DMS114 treated with DMSO at 0.1 percent for 48 hours (cell line): ENCODE results near the gene KIFC1.

Experiments
- DNase-seq: peaks from one replicate; lab custom pipeline; 2025; ENCODE audit not compliant: unreplicated experiment; lab: John Stamatoyannopoulos, UW

Gene KIFC1

GRCh38 chr6:33424855-33425667 is 33.4 kb downstream of the KIFC1 start:
- no peak for DNase-seq

GRCh38 chr6:33425668-33426577 is 34.3 kb downstream of the KIFC1 start:
- DNase-seq = peak; percentile 89

GRCh38 chr6:33426590-33427511 is 35.2 kb downstream of the KIFC1 start:
- no peak for DNase-seq

GRCh38 chr6:33427585-33428223 is 36.1 kb downstream of the KIFC1 start:
- no peak for DNase-seq

GRCh38 chr6:33428224-33428965 is 36.8 kb downstream of the KIFC1 start:
- DNase-seq = peak; percentile 52

- no peak for DNase-seq
These were observed 37.5 kb downstream of the KIFC1 start for GRCh38 chr6:33428966-33429749.

GRCh38 chr6:33429750-33430052 is 38.1 kb downstream of the KIFC1 start:
- no peak for DNase-seq

GRCh38 chr6:33430334-33430733 is 38.7 kb downstream of the KIFC1 start:
- DNase-seq = no peak

- DNase-seq = peak; percentile 72
These were observed 39.6 kb downstream of the KIFC1 start for GRCh38 chr6:33430991-33431879.

GRCh38 chr6:33431880-33432541 is 40.4 kb downstream of the KIFC1 start:
- DNase-seq = no peak

- no peak for DNase-seq
These were observed 40.9 kb downstream of the KIFC1 start for GRCh38 chr6:33432546-33432945.

GRCh38 chr6:33433001-33433543 is 41.4 kb downstream of the KIFC1 start:
- DNase-seq = no peak

GRCh38 chr6:33433544-33434191 is 42.0 kb downstream of the KIFC1 start:
- no peak for DNase-seq

- no peak for DNase-seq
These were observed 43.3 kb downstream of the KIFC1 start for GRCh38 chr6:33434961-33435360.

GRCh38 chr6:33437666-33438065 is 46.0 kb downstream of the KIFC1 start:
- DNase-seq = no peak

- no peak for DNase-seq
These were observed 47.5 kb downstream of the KIFC1 start for GRCh38 chr6:33438978-33439594.
